Loucy (cell line): Measurements from ENCODE around the gene PGBD5.
A peak's percentile ranks its signal among the peaks of the same experiment; 100 is the strongest.

Experiments used
- H2AFZ ChIP-seq: fragments of 200-600 bp; sonication (generic); 2 replicates; pipeline ENCODE4 v1.6.0; 2016; ENCODE audit warnings: antibody characterized with exemption, mild to moderate bottlenecking, low read length, moderate library complexity
- H3F3A ChIP-seq: fragments of 200-600 bp; 2 replicates; pipeline ENCODE4 v1.6.0; 2016; ENCODE audit warnings: antibody characterized with exemption, low read depth, mild to moderate bottlenecking
- H3K27me3 ChIP-seq: fragments of 200-600 bp; sonication (generic); 2 replicates; pipeline ENCODE4 v1.6.1; 2014; ENCODE audit warnings: low read length, mild to moderate bottlenecking; ENCODE audit not compliant: insufficient read depth, poor library complexity, severe bottlenecking
- H3K36me3 ChIP-seq: fragments of 200-600 bp; sonication (generic); 2 replicates; pipeline ENCODE4 v1.6.1; 2016; ENCODE audit warnings: low read length; ENCODE audit not compliant: insufficient read depth
- H3K4me1 ChIP-seq: fragments of 200-600 bp; sonication (generic); 2 replicates; pipeline ENCODE4 v1.5.1; 2014; ENCODE audit warnings: low read length, mild to moderate bottlenecking; ENCODE audit not compliant: insufficient read depth, poor library complexity, severe bottlenecking
- H3K4me2 ChIP-seq: fragments of 200-600 bp; sonication (generic); 2 replicates; pipeline ENCODE4 v1.6.0; 2014; ENCODE audit warnings: antibody characterized with exemption, low read length, low read depth, mild to moderate bottlenecking; ENCODE audit not compliant: poor library complexity, severe bottlenecking
- H3K4me3 ChIP-seq: fragments of 200-600 bp; sonication (generic); 2 replicates; pipeline ENCODE4 v1.5.1; 2014; ENCODE audit warnings: low read length, mild to moderate bottlenecking, mixed read lengths; ENCODE audit not compliant: poor library complexity, severe bottlenecking
- H3K79me2 ChIP-seq: fragments of 200-600 bp; sonication (generic); 2 replicates; pipeline ENCODE4 v1.6.1; 2014; ENCODE audit warnings: low read length; ENCODE audit not compliant: insufficient read depth
- H3K9ac ChIP-seq: fragments of 200-600 bp; sonication (generic); 2 replicates; pipeline ENCODE4 v1.6.0; 2014; ENCODE audit warnings: mild to moderate bottlenecking, low read depth, low read length, moderate library complexity; ENCODE audit not compliant: poor library complexity, severe bottlenecking
- H3K9me2 ChIP-seq: fragments of 200-600 bp; sonication (generic); replicated peaks from 2 replicates; pipeline ENCODE4 v1.6.1; 2016; ENCODE audit warnings: low read depth, low read length, mixed read lengths
- H3K9me3 ChIP-seq: fragments of 200-600 bp; sonication (generic); 2 replicates; pipeline ENCODE4 v1.6.1; 2014; ENCODE audit warnings: mild to moderate bottlenecking, antibody characterized with exemption, low read length, low read depth; ENCODE audit not compliant: insufficient read depth
- H4K20me1 ChIP-seq: fragments of 200-600 bp; sonication (generic); 2 replicates; pipeline ENCODE4 v1.6.0; 2014; ENCODE audit warnings: antibody characterized with exemption, low read length, mild to moderate bottlenecking; ENCODE audit not compliant: insufficient read depth, poor library complexity, severe bottlenecking
- EZH2phosphoT487 ChIP-seq: fragments of 200-600 bp; IDR thresholded peaks from 2 replicates; pipeline ENCODE4 v1.6.1; 2018; ENCODE audit warnings: antibody characterized with exemption, mild to moderate bottlenecking, moderate library complexity, borderline replicate concordance
- TF ChIP-seq, protein P1 (sequence below): fragments of 200-600 bp; sonication (generic); conservative IDR thresholded peaks from 2 replicates; pipeline ENCODE4 v1.5.1; 2014; ENCODE audit warnings: mild to moderate bottlenecking, antibody characterized with exemption, low read length

PGBD5 gene

DNA sequence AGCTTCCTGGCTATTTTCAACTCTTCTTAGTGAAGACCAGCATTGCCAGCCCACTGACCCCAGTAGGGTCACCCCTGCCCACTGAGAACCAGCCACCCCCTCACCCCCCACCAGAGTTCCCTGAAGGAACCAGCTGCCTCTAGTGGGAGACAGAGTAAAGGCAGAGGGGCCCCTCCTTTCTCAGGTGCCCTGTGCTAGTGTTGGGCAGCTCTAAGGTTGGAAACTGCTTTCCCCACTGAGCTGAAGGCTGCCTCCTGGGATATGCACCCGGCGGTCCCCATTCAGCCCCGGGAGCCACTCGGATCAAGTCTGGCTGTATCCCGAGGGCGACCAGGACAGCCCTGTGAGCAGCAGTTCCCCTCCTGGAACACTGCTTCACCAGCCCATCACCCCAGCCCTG lies 111.0 kb downstream of the PGBD5 start:
- Histone ChIP-seq H3K9me3 (no peaks in the 10 kb centered on the region), H3F3A (no peaks in the 10 kb centered on the region), H3K79me2 (no peaks in the 10 kb centered on the region), H3K4me3 (no peak overlapping the region), H3K4me1 (peaks cover 4% of the 10 kb centered on the region), H4K20me1 (no peaks in the 10 kb centered on the region), H2AFZ (no peak overlapping the region), H3K9me2 (no peaks in the 10 kb centered on the region), H3K36me3 (no peaks in the 10 kb centered on the region), H3K9ac (no peak overlapping the region), H3K4me2 (no peak overlapping the region), H3K27me3 (no peaks in the 10 kb centered on the region)
- TF ChIP-seq, protein P1, sequence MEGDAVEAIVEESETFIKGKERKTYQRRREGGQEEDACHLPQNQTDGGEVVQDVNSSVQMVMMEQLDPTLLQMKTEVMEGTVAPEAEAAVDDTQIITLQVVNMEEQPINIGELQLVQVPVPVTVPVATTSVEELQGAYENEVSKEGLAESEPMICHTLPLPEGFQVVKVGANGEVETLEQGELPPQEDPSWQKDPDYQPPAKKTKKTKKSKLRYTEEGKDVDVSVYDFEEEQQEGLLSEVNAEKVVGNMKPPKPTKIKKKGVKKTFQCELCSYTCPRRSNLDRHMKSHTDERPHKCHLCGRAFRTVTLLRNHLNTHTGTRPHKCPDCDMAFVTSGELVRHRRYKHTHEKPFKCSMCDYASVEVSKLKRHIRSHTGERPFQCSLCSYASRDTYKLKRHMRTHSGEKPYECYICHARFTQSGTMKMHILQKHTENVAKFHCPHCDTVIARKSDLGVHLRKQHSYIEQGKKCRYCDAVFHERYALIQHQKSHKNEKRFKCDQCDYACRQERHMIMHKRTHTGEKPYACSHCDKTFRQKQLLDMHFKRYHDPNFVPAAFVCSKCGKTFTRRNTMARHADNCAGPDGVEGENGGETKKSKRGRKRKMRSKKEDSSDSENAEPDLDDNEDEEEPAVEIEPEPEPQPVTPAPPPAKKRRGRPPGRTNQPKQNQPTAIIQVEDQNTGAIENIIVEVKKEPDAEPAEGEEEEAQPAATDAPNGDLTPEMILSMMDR, result peak; percentile 35; the same call in 1 of the 2 replicates
- TF ChIP-seq EZH2phosphoT487, result no peak

- Histone ChIP-seq H3F3A (no peaks in the 10 kb centered on the region), H3K9me3 (no peaks in the 10 kb centered on the region), H3K36me3 (no peaks in the 10 kb centered on the region), H3K9me2 (no peaks in the 10 kb centered on the region), H3K27me3 (no peaks in the 10 kb centered on the region), H4K20me1 (no peaks in the 10 kb centered on the region), H3K4me1 (peaks cover 4% of the 10 kb centered on the region), H3K9ac (no peak overlapping the region), H2AFZ (no peak overlapping the region), H3K4me3 (no peak overlapping the region), H3K4me2 (no peak overlapping the region), H3K79me2 (no peaks in the 10 kb centered on the region)
- TF ChIP-seq, protein P1, result no peak
- no peak for TF ChIP-seq EZH2phosphoT487
These were observed 112.0 kb downstream of the PGBD5 start for GRCh38 chr1:230314142-230314470.

DNA sequence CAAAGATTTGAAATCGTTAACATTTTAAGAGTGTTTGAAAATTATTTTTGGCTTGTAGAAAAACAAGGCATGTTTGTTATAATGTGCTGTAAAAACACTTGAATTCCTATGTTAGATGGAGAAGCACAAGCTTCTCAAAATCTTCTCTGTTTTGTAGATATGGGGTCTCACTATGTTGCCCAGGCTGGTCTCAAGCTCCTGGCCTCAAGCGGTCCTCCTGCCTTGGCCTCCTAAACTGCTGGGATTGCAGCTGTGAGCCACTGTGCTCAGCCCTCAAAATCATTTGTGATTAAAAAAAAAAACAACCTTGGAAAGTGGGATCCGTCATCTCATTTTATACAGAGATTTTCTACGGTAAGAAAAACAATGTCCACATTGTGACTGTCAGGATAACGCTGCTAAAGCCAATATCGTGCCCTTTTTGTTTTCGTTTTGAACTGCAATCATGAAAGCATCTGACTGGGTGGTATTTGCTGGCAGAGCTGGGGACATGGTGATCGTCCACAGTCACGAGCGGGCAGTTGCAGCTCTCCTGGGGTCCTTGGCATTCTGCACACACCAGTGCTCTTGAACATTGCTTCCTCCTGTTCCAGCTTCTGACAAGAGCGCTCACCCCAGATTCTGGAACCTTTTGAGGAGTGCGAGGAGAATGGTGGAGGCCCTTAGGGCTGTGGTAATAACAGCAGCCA lies 112.5 kb downstream of the PGBD5 start:
- Histone ChIP-seq H3K4me1 (peaks cover 4% of the 10 kb centered on the region), H3K36me3 (no peaks in the 10 kb centered on the region), H3K27me3 (no peaks in the 10 kb centered on the region), H3K9me3 (no peaks in the 10 kb centered on the region), H3K4me2 (no peak overlapping the region), H3F3A (no peaks in the 10 kb centered on the region), H3K4me3 (no peak overlapping the region), H3K79me2 (no peaks in the 10 kb centered on the region), H3K9me2 (no peaks in the 10 kb centered on the region), H4K20me1 (no peaks in the 10 kb centered on the region), H2AFZ (no peak overlapping the region), H3K9ac (no peak overlapping the region)
- no peak for TF ChIP-seq EZH2phosphoT487
- TF ChIP-seq, protein P1, result no peak
